Type B pancreatic cell (in vitro differentiated cells): ENCODE data around the gene TMOD2. TPM values are rescaled to one million over a fixed set of nuclear protein-coding genes. Genes with fewer than 3 reads are reported as not detected.
"Not testable (repeated sequence)": the region's sequence is repeated elsewhere in the genome, so short reads cannot be mapped to it uniquely, and the experiment has no call there.

Experiments used
- DNase-seq: peaks from one replicate; pipeline ENCODE4 v3.0.0; 2021; ENCODE audit warnings: mixed read lengths; ENCODE audit not compliant: unreplicated experiment; ENCODE audit errors: extremely low spot score
- H3K27ac Mint-ChIP-seq: 2 replicates; pipeline ENCODE4 v1.8.0; 2021; ENCODE audit warnings: mild to moderate bottlenecking, mixed read lengths
- H3K27me3 Mint-ChIP-seq: 2 replicates; pipeline ENCODE4 v1.8.0; 2021; ENCODE audit warnings: mixed read lengths
- H3K36me3 Mint-ChIP-seq: 2 replicates; pipeline ENCODE4 v1.8.0; 2021; ENCODE audit warnings: mixed read lengths
- H3K4me1 Mint-ChIP-seq: one replicate; pipeline ENCODE4 v1.8.0; 2021; ENCODE audit warnings: mixed read lengths; ENCODE audit not compliant: unreplicated experiment
- H3K4me3 Mint-ChIP-seq: 2 replicates; pipeline ENCODE4 v1.8.0; 2021; ENCODE audit warnings: mild to moderate bottlenecking, mixed read lengths
- H3K9me3 Mint-ChIP-seq: 2 replicates; pipeline ENCODE4 v1.8.0; 2021; ENCODE audit warnings: mixed read lengths
- total RNA-seq: library from RNA; stranded (reverse); gene quantifications from 2 replicates; pipeline ENCODE4 v1.2.1, GENCODE V29; 2021; ENCODE audit warnings: low replicate concordance
- TF ChIP-seq, protein P1 (sequence below): fragments of 200-600 bp; sonication (generic); conservative IDR thresholded peaks from 2 replicates; pipeline ENCODE4 v1.5.0; 2021; ENCODE audit warnings: antibody characterized with exemption, mild to moderate bottlenecking

TMOD2 gene
- total RNA-seq, 1 donor from 2014 or later = 8.3 TPM

GRCh38 chr15:51783967-51784366, 32.6 kb downstream of the TMOD2 start:
- peaks cover 8% of the 10 kb centered on the region for H3K36me3 Mint-ChIP-seq
- H3K27ac Mint-ChIP-seq = peak overlapping the region; percentile 30
- TF ChIP-seq, protein P1, sequence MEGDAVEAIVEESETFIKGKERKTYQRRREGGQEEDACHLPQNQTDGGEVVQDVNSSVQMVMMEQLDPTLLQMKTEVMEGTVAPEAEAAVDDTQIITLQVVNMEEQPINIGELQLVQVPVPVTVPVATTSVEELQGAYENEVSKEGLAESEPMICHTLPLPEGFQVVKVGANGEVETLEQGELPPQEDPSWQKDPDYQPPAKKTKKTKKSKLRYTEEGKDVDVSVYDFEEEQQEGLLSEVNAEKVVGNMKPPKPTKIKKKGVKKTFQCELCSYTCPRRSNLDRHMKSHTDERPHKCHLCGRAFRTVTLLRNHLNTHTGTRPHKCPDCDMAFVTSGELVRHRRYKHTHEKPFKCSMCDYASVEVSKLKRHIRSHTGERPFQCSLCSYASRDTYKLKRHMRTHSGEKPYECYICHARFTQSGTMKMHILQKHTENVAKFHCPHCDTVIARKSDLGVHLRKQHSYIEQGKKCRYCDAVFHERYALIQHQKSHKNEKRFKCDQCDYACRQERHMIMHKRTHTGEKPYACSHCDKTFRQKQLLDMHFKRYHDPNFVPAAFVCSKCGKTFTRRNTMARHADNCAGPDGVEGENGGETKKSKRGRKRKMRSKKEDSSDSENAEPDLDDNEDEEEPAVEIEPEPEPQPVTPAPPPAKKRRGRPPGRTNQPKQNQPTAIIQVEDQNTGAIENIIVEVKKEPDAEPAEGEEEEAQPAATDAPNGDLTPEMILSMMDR = no peak
- H3K9me3 Mint-ChIP-seq = no peaks in the 10 kb centered on the region
- no peak overlapping the region for H3K4me3 Mint-ChIP-seq
- no peaks in the 10 kb centered on the region for H3K4me1 Mint-ChIP-seq
- no peak for DNase-seq
- no peaks in the 10 kb centered on the region for H3K27me3 Mint-ChIP-seq

- H3K4me3 Mint-ChIP-seq, H3K4me1 Mint-ChIP-seq, H3K27ac Mint-ChIP-seq, DNase-seq, H3K9me3 Mint-ChIP-seq, H3K27me3 Mint-ChIP-seq, H3K36me3 Mint-ChIP-seq: not testable (repeated sequence)
Observed at GRCh38 chr15:51787130-51787529, 35.7 kb downstream of the TMOD2 start.

GRCh38 chr15:51792474-51792873, 41.1 kb downstream of the TMOD2 start:
- H3K27ac Mint-ChIP-seq, H3K27me3 Mint-ChIP-seq, DNase-seq, H3K4me3 Mint-ChIP-seq, H3K36me3 Mint-ChIP-seq, H3K9me3 Mint-ChIP-seq: not testable (repeated sequence)
- H3K4me1 Mint-ChIP-seq = peaks cover 15% of the 10 kb centered on the region

DNA sequence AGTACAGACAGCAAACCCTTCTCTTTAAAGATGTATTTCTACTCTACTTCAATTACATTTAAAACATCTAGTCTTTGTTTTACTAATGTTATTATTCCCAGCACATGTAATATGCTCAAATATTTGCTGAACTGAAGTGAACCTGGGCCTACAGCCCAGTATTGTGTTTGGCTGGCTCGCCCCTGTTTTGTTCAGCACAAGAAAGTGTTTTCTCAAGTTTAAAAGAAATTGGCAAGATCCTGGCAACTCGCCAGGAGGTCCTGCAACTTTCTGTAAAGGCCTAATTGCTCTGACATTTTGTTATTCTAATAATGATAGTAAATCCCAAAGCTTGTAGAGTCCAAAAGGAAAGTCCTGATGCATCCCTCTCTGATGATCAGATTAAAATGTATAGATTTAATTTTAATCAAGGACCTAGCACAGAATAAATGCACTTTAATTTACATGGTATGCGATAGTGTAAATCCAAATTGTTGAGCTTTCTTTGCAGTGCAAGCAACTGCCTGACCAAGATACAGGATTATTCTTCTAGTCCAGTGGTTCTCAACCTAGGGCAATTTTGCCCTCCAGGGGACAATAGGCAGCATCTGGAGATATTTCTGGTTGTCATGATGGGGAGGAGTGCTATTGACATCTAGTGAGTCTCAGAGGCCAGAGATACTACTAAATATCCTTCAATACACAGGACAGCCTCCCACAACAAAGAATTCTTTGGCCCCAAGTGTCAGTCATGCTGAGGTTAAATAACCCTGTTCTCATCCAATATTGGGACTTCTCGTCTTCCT, 42.3 kb downstream of the TMOD2 start:
- H3K9me3 Mint-ChIP-seq = no peaks in the 10 kb centered on the region
- TF ChIP-seq, protein P1 = no peak
- H3K36me3 Mint-ChIP-seq = no peaks in the 10 kb centered on the region
- DNase-seq = no peak
- no peak overlapping the region for H3K4me3 Mint-ChIP-seq
- no peak overlapping the region for H3K27ac Mint-ChIP-seq
- H3K27me3 Mint-ChIP-seq = no peaks in the 10 kb centered on the region
- peaks cover 22% of the 10 kb centered on the region for H3K4me1 Mint-ChIP-seq

- peaks cover 36% of the 10 kb centered on the region for H3K4me1 Mint-ChIP-seq
Observed at GRCh38 chr15:51796847-51797401, 45.5 kb downstream of the TMOD2 start.

GRCh38 chr15:51798281-51798680, 46.9 kb downstream of the TMOD2 start:
- Mint-ChIP-seq H3K4me1 (peaks cover 36% of the 10 kb centered on the region), H3K27me3 (no peaks in the 10 kb centered on the region), H3K27ac (no peak overlapping the region), H3K36me3 (no peaks in the 10 kb centered on the region), H3K4me3 (no peak overlapping the region), H3K9me3 (no peaks in the 10 kb centered on the region)
- DNase-seq = no peak
- TF ChIP-seq, protein P1 = no peak

More at GRCh38 chr15:51796847-51797401, 45.5 kb downstream of the TMOD2 start:
- Mint-ChIP-seq H3K27me3 (no peaks in the 10 kb centered on the region), H3K36me3 (no peaks in the 10 kb centered on the region), H3K4me3 (no peak overlapping the region), H3K9me3 (no peaks in the 10 kb centered on the region), H3K27ac (no peak overlapping the region)
- TF ChIP-seq, protein P1 = no peak
- no peak for DNase-seq
